Fibroblast of skin of back (primary cell): Measurements from ENCODE around the gene GPRIN1.

Experiments
- DNase-seq: peaks from one replicate; pipeline ENCODE4 v3.0.0-alpha.2; 2013

The GPRIN1 gene

GRCh38 chr5:176643491-176644219 is 33.7 kb upstream of the GPRIN1 start:
- DNase-seq: no peak

- DNase-seq: no peak
These were observed 32.9 kb upstream of the GPRIN1 start for GRCh38 chr5:176642675-176643490.

DNA sequence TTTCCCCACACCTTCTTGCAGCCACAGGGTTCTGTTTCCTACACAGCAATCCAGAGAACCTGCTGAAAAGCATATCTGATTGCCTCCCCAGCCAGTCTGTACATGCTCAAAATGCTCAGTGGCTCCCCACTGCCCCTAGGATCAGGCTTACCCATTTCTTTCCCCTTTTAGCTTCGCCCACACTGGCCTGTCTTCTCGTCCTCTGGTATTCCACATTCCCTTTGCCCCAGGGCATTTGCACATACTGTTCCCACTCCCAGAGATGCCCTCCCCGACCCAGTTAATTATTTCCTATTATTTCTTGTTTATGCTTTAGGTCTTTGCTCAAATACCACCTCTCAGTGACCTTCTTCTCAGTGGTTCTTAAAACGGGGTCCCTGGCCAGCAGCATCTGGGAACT is 30.7 kb upstream of the GPRIN1 start:
- DNase-seq: no peak

- DNase-seq: peak; percentile 12
These were observed 30.0 kb upstream of the GPRIN1 start for GRCh38 chr5:176639981-176640380.

DNA sequence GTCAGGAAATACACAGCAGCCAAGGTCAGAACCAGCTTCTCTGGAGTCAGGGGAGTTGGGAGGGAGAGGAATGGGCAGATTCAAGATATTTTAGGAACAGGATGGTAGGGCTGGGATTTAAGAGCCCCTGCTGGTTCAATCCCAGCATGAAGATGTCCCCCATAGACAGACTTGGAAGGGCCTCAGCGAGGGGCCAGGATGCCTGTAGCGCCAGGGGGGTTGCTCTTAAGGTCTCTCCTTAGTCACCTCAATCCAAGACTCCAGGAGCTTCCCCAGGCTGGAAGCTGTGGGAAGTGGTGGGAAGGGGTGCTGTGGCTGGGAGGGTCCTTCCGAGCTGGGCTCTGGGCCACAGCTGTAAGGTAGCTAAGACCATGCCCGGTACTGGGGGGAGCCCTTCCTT is 29.3 kb upstream of the GPRIN1 start:
- no peak for DNase-seq

DNA sequence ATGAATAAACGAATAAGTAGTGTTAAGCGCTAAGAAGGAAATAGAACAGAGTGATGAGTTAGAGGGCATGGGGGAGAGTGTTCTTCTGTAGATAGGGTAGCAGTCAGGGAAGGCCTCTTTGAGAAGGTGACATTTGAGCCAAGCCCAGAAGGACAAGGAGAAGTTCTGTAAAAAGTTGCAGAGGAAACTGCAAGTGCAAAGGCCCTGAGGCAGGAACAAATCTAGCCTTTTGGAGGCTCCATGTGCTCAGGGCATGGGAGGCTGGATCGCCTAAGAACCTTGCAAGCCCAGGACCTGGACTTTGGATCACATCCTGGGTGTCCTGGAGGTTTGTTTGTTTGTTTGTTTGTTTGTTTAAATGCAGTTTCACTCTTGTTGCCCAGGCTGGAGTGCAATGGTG is 28.5 kb upstream of the GPRIN1 start:
- no peak for DNase-seq

GRCh38 chr5:176637556-176637955 is 27.6 kb upstream of the GPRIN1 start:
- no peak for DNase-seq

DNA sequence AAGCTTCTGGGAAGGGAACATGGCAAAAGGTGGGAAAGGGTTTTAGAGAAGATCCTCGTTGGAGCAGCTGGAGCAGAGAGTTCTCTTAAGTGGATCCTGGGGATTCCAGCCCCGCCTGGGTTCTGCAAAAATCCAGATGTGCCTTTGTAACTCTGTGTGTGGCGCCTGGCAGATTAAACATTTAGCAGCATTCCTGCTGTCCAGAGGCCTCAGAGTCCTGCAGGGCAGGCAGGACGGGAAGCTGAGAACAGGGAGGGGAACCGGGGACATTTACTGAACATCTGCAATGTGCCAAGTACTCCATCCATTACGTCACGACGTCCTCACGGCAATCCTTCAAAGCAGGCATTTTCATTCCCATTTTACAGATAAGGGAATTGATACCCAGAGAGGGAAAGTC is 26.5 kb upstream of the GPRIN1 start:
- DNase-seq: no peak

- DNase-seq: no peak
These were observed 23.6 kb upstream of the GPRIN1 start for GRCh38 chr5:176633598-176633997.

GRCh38 chr5:176632745-176633144 is 22.8 kb upstream of the GPRIN1 start:
- no peak for DNase-seq

GRCh38 chr5:176631383-176632200 is 21.6 kb upstream of the GPRIN1 start:
- DNase-seq: no peak

GRCh38 chr5:176630681-176631222 is 20.8 kb upstream of the GPRIN1 start:
- DNase-seq: no peak

DNA sequence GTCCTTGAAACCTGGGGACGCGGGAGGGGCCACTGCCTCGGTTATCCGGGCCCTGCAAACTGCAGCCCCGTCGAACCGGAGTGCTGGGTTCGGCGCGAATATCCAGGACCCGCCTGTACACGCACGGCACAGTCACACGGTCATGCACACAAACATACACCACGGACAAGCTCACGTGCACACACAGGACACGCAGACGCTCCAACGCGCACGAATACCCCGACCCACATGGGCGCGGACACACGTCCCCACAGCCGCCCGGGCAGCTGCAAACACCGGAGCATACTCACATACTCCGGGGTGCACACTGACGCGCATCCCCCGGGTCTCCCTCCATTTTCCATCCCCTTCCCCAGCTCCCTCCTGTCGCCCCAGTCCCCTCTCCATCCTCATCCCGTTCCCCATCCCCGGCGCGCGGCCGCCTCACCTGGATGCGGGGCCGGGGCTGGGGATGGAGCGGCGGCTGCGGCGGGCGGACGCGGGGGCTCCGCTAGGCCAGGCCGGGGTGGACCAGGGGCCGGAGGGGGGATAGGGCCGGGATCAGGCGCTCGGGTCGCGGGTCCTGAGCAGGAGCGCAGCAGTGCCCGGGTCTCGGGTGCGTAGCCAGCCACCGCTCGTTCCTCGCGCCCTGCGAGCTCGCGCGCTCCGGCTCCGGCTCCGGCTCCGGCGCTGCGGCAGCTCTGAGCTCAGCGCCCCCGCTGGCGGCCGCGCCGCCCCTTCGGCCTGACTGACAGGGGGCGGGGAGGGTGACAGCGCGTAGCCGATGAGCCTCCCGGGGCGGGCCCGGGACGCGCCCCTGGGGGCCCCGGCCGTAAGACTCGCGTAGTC is 20.1 kb upstream of the GPRIN1 start, which contains the start of the genes EIF4E1B and SNCB:
Gene EIF4E1B (plus strand): TSS at position 823 of the 828 bp plus-strand sequence. CDS start 12,113 bp downstream, outside the sequence.
Gene SNCB (minus strand): TSS at position 682 of the 828 bp plus-strand sequence. CDS start 880 bp downstream, outside the sequence.
- DNase-seq: peak; percentile 49

GRCh38 chr5:176629317-176629852 is 19.4 kb upstream of the GPRIN1 start:
- no peak for DNase-seq

GRCh38 chr5:176628406-176629228 is 18.7 kb upstream of the GPRIN1 start:
- no peak for DNase-seq

- DNase-seq: no peak
These were observed 17.6 kb upstream of the GPRIN1 start for GRCh38 chr5:176627582-176627981.

- DNase-seq: no peak
These were observed 16.9 kb upstream of the GPRIN1 start for GRCh38 chr5:176626876-176627236.

GRCh38 chr5:176625966-176626875 is 16.3 kb upstream of the GPRIN1 start:
- no peak for DNase-seq

GRCh38 chr5:176625512-176625911 is 15.6 kb upstream of the GPRIN1 start:
- DNase-seq: no peak
